ENCODE data around the gene FKBP4.

FKBP4 gene

GRCh38 chr12:2794736-2795289 is at the start of gene FKBP4:
Gene FKBP4, plus strand, starts transcription at chr12:2794970. Its CDS starts 170 bp downstream, at chr12:2795140.
- peaks cover 49% of the 10 kb centered on the region for H3K36me3 Mint-ChIP-seq (ENCODE audit: low read depth)
- peaks cover 48% of the 10 kb centered on the region for H3K4me1 Mint-ChIP-seq (ENCODE audit: low read depth)
- no peaks in the 10 kb centered on the region for H3K9me3 Mint-ChIP-seq
- intact Hi-C loops (cut with micrococcal nuclease), result loop anchor here (1.0 kb wide), 1 partner anchor 18 kb away; no protein-coding TSS in a partner anchor
- peak within 1 kb of the TSS; percentile 89 for H3K27ac Mint-ChIP-seq
- peaks cover 13% of the 10 kb centered on the region for H3K27me3 Mint-ChIP-seq
- H3K4me3 Mint-ChIP-seq, result peak within 1 kb of the TSS; percentile 100

GRCh38 chr12:2745655-2746054 is 49.1 kb upstream of the FKBP4 start:
- intact Hi-C loops (cut with micrococcal nuclease), result no loop called here
- H3K27me3 Mint-ChIP-seq, result peaks cover 1% of the 10 kb centered on the region
- H3K36me3 Mint-ChIP-seq (ENCODE audit: low read depth), result no peaks in the 10 kb centered on the region
- H3K9me3 Mint-ChIP-seq, result no peaks in the 10 kb centered on the region
- no peak overlapping the region for H3K27ac Mint-ChIP-seq
- no peaks in the 10 kb centered on the region for H3K4me1 Mint-ChIP-seq (ENCODE audit: low read depth)
- H3K4me3 Mint-ChIP-seq, result no peak overlapping the region

GRCh38 chr12:2749580-2749979 is 45.2 kb upstream of the FKBP4 start:
- Mint-ChIP-seq H3K4me1 (ENCODE audit: low read depth) (peaks cover 18% of the 10 kb centered on the region), H3K27ac (no peak overlapping the region), H3K4me3 (no peak overlapping the region), H3K27me3 (peaks cover 26% of the 10 kb centered on the region), H3K9me3 (no peaks in the 10 kb centered on the region), H3K36me3 (ENCODE audit: low read depth) (no peaks in the 10 kb centered on the region)
- intact Hi-C loops (cut with micrococcal nuclease), result no loop called here

- Mint-ChIP-seq H3K4me3 (no peak overlapping the region), H3K9me3 (no peaks in the 10 kb centered on the region), H3K36me3 (ENCODE audit: low read depth) (no peaks in the 10 kb centered on the region), H3K27me3 (peaks cover 26% of the 10 kb centered on the region), H3K27ac (no peak overlapping the region), H3K4me1 (ENCODE audit: low read depth) (peaks cover 18% of the 10 kb centered on the region)
- intact Hi-C loops (cut with micrococcal nuclease), result no loop called here
Measured at GRCh38 chr12:2750185-2750584, 44.6 kb upstream of the FKBP4 start.

- no peaks in the 10 kb centered on the region for H3K9me3 Mint-ChIP-seq
- no peaks in the 10 kb centered on the region for H3K36me3 Mint-ChIP-seq (ENCODE audit: low read depth)
- intact Hi-C loops (cut with micrococcal nuclease), result no loop called here
- H3K4me1 Mint-ChIP-seq (ENCODE audit: low read depth), result peaks cover 18% of the 10 kb centered on the region
- no peak overlapping the region for H3K4me3 Mint-ChIP-seq
- H3K27ac Mint-ChIP-seq, result no peak overlapping the region
- peaks cover 26% of the 10 kb centered on the region for H3K27me3 Mint-ChIP-seq
Measured at GRCh38 chr12:2751230-2751629, 43.5 kb upstream of the FKBP4 start.

- H3K9me3 Mint-ChIP-seq, result no peaks in the 10 kb centered on the region
- intact Hi-C loops (cut with micrococcal nuclease), result no loop called here
- no peaks in the 10 kb centered on the region for H3K36me3 Mint-ChIP-seq (ENCODE audit: low read depth)
- no peak overlapping the region for H3K4me3 Mint-ChIP-seq
- no peak overlapping the region for H3K27ac Mint-ChIP-seq
- peaks cover 18% of the 10 kb centered on the region for H3K4me1 Mint-ChIP-seq (ENCODE audit: low read depth)
- peaks cover 26% of the 10 kb centered on the region for H3K27me3 Mint-ChIP-seq
Measured at GRCh38 chr12:2751686-2752085, 43.1 kb upstream of the FKBP4 start.

GRCh38 chr12:2752676-2753371 is 41.9 kb upstream of the FKBP4 start:
- intact Hi-C loops (cut with micrococcal nuclease), result no loop called here
- Mint-ChIP-seq H3K27me3 (peaks cover 27% of the 10 kb centered on the region), H3K9me3 (no peaks in the 10 kb centered on the region), H3K4me1 (ENCODE audit: low read depth) (peaks cover 18% of the 10 kb centered on the region), H3K36me3 (ENCODE audit: low read depth) (no peaks in the 10 kb centered on the region), H3K27ac (no peak overlapping the region), H3K4me3 (no peak overlapping the region)

GRCh38 chr12:2753536-2753935 is 41.2 kb upstream of the FKBP4 start:
- H3K36me3 Mint-ChIP-seq (ENCODE audit: low read depth), result no peaks in the 10 kb centered on the region
- peaks cover 27% of the 10 kb centered on the region for H3K27me3 Mint-ChIP-seq
- no peak overlapping the region for H3K4me3 Mint-ChIP-seq

GRCh38 chr12:2754208-2754607 is 40.6 kb upstream of the FKBP4 start:
- intact Hi-C loops (cut with micrococcal nuclease), result no loop called here
- Mint-ChIP-seq H3K9me3 (no peaks in the 10 kb centered on the region), H3K36me3 (ENCODE audit: low read depth) (no peaks in the 10 kb centered on the region), H3K27me3 (peaks cover 27% of the 10 kb centered on the region), H3K4me3 (no peak overlapping the region), H3K4me1 (ENCODE audit: low read depth) (peaks cover 18% of the 10 kb centered on the region), H3K27ac (no peak overlapping the region)

More at GRCh38 chr12:2753536-2753935, 41.2 kb upstream of the FKBP4 start:
- intact Hi-C loops (cut with micrococcal nuclease), result no loop called here
- H3K27ac Mint-ChIP-seq, result no peak overlapping the region
- no peaks in the 10 kb centered on the region for H3K9me3 Mint-ChIP-seq
- peaks cover 18% of the 10 kb centered on the region for H3K4me1 Mint-ChIP-seq (ENCODE audit: low read depth)

- Mint-ChIP-seq H3K4me3 (no peak overlapping the region), H3K27ac (no peak overlapping the region), H3K27me3 (peaks cover 18% of the 10 kb centered on the region), H3K9me3 (no peaks in the 10 kb centered on the region), H3K4me1 (ENCODE audit: low read depth) (peaks cover 18% of the 10 kb centered on the region), H3K36me3 (ENCODE audit: low read depth) (no peaks in the 10 kb centered on the region)
- intact Hi-C loops (cut with micrococcal nuclease), result no loop called here
Measured at GRCh38 chr12:2756756-2757155, 38.0 kb upstream of the FKBP4 start.

- H3K9me3 Mint-ChIP-seq, result no peaks in the 10 kb centered on the region
- intact Hi-C loops (cut with micrococcal nuclease), result no loop called here
- no peak overlapping the region for H3K27ac Mint-ChIP-seq
- no peaks in the 10 kb centered on the region for H3K36me3 Mint-ChIP-seq (ENCODE audit: low read depth)
- H3K4me1 Mint-ChIP-seq (ENCODE audit: low read depth), result no peaks in the 10 kb centered on the region
- peaks cover 1% of the 10 kb centered on the region for H3K27me3 Mint-ChIP-seq
- H3K4me3 Mint-ChIP-seq, result no peak overlapping the region
Measured at GRCh38 chr12:2759733-2760132, 35.0 kb upstream of the FKBP4 start.

- Mint-ChIP-seq H3K4me1 (ENCODE audit: low read depth) (no peaks in the 10 kb centered on the region), H3K4me3 (no peak overlapping the region), H3K9me3 (no peaks in the 10 kb centered on the region), H3K27ac (no peak overlapping the region), H3K27me3 (no peaks in the 10 kb centered on the region), H3K36me3 (ENCODE audit: low read depth) (no peaks in the 10 kb centered on the region)
- intact Hi-C loops (cut with micrococcal nuclease), result no loop called here
Measured at GRCh38 chr12:2764398-2764797, 30.4 kb upstream of the FKBP4 start.

- H3K4me1 Mint-ChIP-seq (ENCODE audit: low read depth), result no peaks in the 10 kb centered on the region
- no peaks in the 10 kb centered on the region for H3K9me3 Mint-ChIP-seq
- no peak overlapping the region for H3K27ac Mint-ChIP-seq
- H3K4me3 Mint-ChIP-seq, result no peak overlapping the region
- no peaks in the 10 kb centered on the region for H3K27me3 Mint-ChIP-seq
- no peaks in the 10 kb centered on the region for H3K36me3 Mint-ChIP-seq (ENCODE audit: low read depth)
- intact Hi-C loops (cut with micrococcal nuclease), result no loop called here
Measured at GRCh38 chr12:2765052-2765451, 29.7 kb upstream of the FKBP4 start.

- Mint-ChIP-seq H3K27ac (no peak overlapping the region), H3K9me3 (no peaks in the 10 kb centered on the region), H3K4me1 (ENCODE audit: low read depth) (no peaks in the 10 kb centered on the region), H3K4me3 (no peak overlapping the region), H3K36me3 (ENCODE audit: low read depth) (no peaks in the 10 kb centered on the region), H3K27me3 (no peaks in the 10 kb centered on the region)
- intact Hi-C loops (cut with micrococcal nuclease), result no loop called here
Measured at GRCh38 chr12:2765608-2766007, 29.2 kb upstream of the FKBP4 start.

All from dendritic cell treated with granulocyte-macrophage colony-stimulating factor and Interleukin-4, amounts not matched to agents 40 ng/mL and 50 ng/mL, for 4 days (primary cell).